ENCODE measurements around the gene DCDC2B. TPM values are rescaled to one million over a fixed set of nuclear protein-coding genes. Genes with fewer than 3 reads are reported as not detected.

The DCDC2B gene
- total and polyA plus RNA-seq, 9 of the 15 experiments (the other 6 are each of a cell fraction or from before 2014, with no cell fraction given), result not detected

DNA sequence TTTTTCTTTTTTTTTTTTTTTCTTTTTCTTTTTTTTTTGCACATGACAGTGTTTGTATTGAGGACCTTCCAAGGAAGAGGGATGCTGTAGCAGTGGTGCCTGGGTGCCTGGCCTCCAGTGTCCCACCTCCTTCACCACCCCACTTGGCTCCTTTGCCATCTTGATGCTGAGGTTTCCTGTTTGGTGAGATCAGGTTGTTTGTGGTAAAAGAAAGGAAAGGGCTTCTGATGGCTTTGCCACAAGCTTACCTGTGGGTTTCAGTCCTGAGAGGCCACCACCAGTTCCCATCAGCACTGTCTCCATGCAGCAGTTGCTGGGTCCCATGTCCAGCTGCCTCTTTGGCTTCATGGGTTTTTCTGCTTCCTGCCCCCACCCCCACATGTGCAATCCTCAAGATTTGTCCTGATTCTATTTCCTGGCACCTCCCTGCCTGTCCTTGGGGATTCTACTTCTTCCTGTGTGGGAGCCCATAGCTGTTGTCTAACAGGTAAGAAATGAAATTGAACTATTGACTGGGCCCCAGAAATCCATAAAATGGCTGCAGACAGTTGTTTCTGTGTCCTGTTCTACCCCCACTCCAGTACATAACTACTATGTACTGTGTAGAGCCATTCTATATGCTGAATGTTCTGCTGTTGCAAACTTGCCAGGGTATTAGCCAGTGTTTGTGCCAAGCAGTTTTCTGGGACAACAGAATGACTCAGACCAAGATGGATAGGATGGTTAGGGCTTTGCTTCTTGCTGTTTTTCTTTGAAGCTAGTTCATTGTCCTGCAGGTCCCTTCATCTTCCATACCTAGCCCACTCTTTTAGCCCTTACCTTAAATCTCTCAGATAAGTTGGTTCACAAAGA is 12.7 kb upstream of the DCDC2B start:
- peaks cover 74% of the 10 kb centered on the region for H3K36me3 ChIP-seq (ENCODE audit: control insufficient read depth, insufficient read depth, low read length)
- no peaks in the 10 kb centered on the region for H3K27me3 ChIP-seq (ENCODE audit: control insufficient read depth in 2 of 2, insufficient read depth in 2 of 2, low read length in 2 of 2)
- no peak for DNase-seq (ENCODE audit: extremely low read depth in 1 of 4, low spot score in 3 of 4)
- intact Hi-C loops (cut with micrococcal nuclease) (no loop called here), in situ Hi-C loops (cut with MboI) (no loop called here)
- peaks cover 3% of the 10 kb centered on the region; the same call in 1 of the 3 replicates for H3K79me2 ChIP-seq (ENCODE audit: control insufficient read depth, insufficient read depth, low read length)
- H3K4me1 ChIP-seq (replicated peaks in 1 of 2; ENCODE audit: control insufficient read depth in 2 of 2, insufficient read depth in 2 of 2, low read length in 2 of 2), result peaks cover 5 to 28% of the 10 kb centered on the region in 2 experiments; a peak in 4 of 5 replicates
- POLR2A ChIA-PET, result interaction anchor here (0.6 to 10.8 kb wide), 7 partner anchors 11 to 81 kb away, joined by 3 to 201 read pairs (median 4); partner anchors contain the start of genes DCDC2B, IQCC and TXLNA
- H3K9me1 ChIP-seq (ENCODE audit: control insufficient read depth, insufficient read depth, low read length), result peaks cover 3% of the 10 kb centered on the region
- no peak overlapping the region for H3K4me2 ChIP-seq (ENCODE audit: insufficient read depth, low read length)
- H3K4me3 ChIP-seq, result no peak overlapping the region
- no peaks in the 10 kb centered on the region; the same call in none of the 2 replicates for H4K20me1 ChIP-seq (replicated peaks; ENCODE audit: control insufficient read depth, insufficient read depth, low read length)
- FAIRE-seq, result no peak
- H3K27ac ChIP-seq (ENCODE audit: extremely low read depth, low read depth, low read length), result no peak overlapping the region
- H3K9me3 ChIP-seq (replicated peaks; ENCODE audit: control insufficient read depth, insufficient read depth, low read depth, low read length), result no peaks in the 10 kb centered on the region
- no peak overlapping the region for H2AFZ ChIP-seq (ENCODE audit: low read depth, low read length)
- BruUV-seq (replicated peaks), result no TSS peak
- TF ChIP-seq THRAP3 (IDR thresholded peaks at IDR 0.05; ENCODE audit: borderline replicate concordance) (no peak), HMG20B (CRISPR knock-in tag; IDR thresholded peaks at IDR 0.05) (0 out of 2 replicates have a peak, but pooled peaks have one; percentile 73), EGR1 (conservative IDR thresholded peaks at IDR 0.05) (no peak)
- TF ChIP-seq, protein P1, sequence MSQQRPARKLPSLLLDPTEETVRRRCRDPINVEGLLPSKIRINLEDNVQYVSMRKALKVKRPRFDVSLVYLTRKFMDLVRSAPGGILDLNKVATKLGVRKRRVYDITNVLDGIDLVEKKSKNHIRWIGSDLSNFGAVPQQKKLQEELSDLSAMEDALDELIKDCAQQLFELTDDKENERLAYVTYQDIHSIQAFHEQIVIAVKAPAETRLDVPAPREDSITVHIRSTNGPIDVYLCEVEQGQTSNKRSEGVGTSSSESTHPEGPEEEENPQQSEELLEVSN (IDR thresholded peaks at IDR 0.05; ENCODE audit: borderline replicate concordance in 1 of 2, extremely low read depth in 1 of 2, insufficient read depth in 1 of 2, insufficient read length in 1 of 2, low read depth in 1 of 2, low read length in 1 of 2, poor library complexity in 1 of 2, severe bottlenecking in 1 of 2), result no peak
- CTCF ChIA-PET (ENCODE audit: low intra/inter-chr PET ratio), result no interaction called here
- H3K9ac ChIP-seq (ENCODE audit: insufficient read depth in 1 of 2, low read depth in 2 of 2, low read length in 2 of 2), result no peak overlapping the region
- no peak for ATAC-seq

Measured in K562 (cell line).